Fibroblast of upper back skin (primary cell): ENCODE data around the gene PMPCA.

ENCODE experiments used
- DNase-seq: peaks from one replicate; pipeline ENCODE4 v3.0.0-alpha.2; 2013

PMPCA gene

GRCh38 chr9:136373300-136374182, 36.9 kb upstream of the PMPCA start, which contains the start of gene CARD9:
Gene CARD9, minus strand, starts transcription at chr9:136373669. Its CDS starts 1,591 bp downstream, at chr9:136372078.
- DNase-seq: no peak

GRCh38 chr9:136374183-136374575, 36.3 kb upstream of the PMPCA start:
- no peak for DNase-seq

GRCh38 chr9:136375096-136375495, 35.4 kb upstream of the PMPCA start:
- DNase-seq: no peak

- DNase-seq: no peak
These were observed 34.0 kb upstream of the PMPCA start for GRCh38 chr9:136376457-136376856.

- DNase-seq: no peak
These were observed 32.9 kb upstream of the PMPCA start for GRCh38 chr9:136377341-136378169.

GRCh38 chr9:136378170-136379002, 32.1 kb upstream of the PMPCA start:
- DNase-seq: no peak

- DNase-seq: no peak
These were observed 31.5 kb upstream of the PMPCA start for GRCh38 chr9:136379003-136379287.

GRCh38 chr9:136379401-136379800, 31.1 kb upstream of the PMPCA start:
- no peak for DNase-seq

- DNase-seq: no peak
These were observed 30.6 kb upstream of the PMPCA start for GRCh38 chr9:136379891-136380290.

GRCh38 chr9:136380381-136380780, 30.1 kb upstream of the PMPCA start:
- DNase-seq: no peak

- DNase-seq: no peak
These were observed 29.1 kb upstream of the PMPCA start for GRCh38 chr9:136381311-136381710.

GRCh38 chr9:136381966-136382513, 28.4 kb upstream of the PMPCA start:
- DNase-seq: no peak

- DNase-seq: no peak
These were observed 27.0 kb upstream of the PMPCA start for GRCh38 chr9:136383436-136383835.

- no peak for DNase-seq
These were observed 25.4 kb upstream of the PMPCA start for GRCh38 chr9:136385015-136385414.

GRCh38 chr9:136386018-136386417, 24.4 kb upstream of the PMPCA start:
- no peak for DNase-seq

GRCh38 chr9:136387217-136387616, 23.2 kb upstream of the PMPCA start:
- no peak for DNase-seq

GRCh38 chr9:136389396-136389795, 21.1 kb upstream of the PMPCA start:
- no peak for DNase-seq

GRCh38 chr9:136391737-136392537, 18.5 kb upstream of the PMPCA start:
- no peak for DNase-seq

GRCh38 chr9:136392538-136393449, 17.7 kb upstream of the PMPCA start:
- DNase-seq: no peak

- DNase-seq: no peak
These were observed 16.9 kb upstream of the PMPCA start for GRCh38 chr9:136393531-136393930.
